ENCODE measurements around the gene CTXND1. TPM values are rescaled to one million over a fixed set of nuclear protein-coding genes. Genes with fewer than 3 reads are reported as not detected.

CTXND1 gene
- polyA plus RNA-seq, 3 donors = not detected

DNA sequence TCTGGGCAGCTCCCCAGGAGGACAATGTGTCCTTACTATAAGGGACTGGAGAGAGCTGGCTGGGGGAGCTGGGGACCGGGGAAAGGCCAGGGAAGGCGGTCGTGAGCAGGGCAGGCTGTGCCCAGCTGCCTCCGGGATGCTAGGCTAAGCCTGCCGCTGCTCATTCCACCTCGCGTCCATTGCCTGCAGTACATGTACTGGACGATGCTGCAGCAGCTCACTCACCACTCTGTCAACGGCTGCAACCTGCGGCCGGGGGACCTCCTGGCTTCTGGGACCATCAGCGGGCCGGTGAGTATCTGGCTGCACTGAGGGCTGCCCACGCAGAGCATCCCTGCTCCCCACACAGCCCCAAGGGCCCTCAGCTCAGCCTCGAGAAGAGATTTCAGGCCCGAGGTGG, 72.1 kb downstream of the CTXND1 start:
- intact Hi-C loops (cut with micrococcal nuclease) = no loop called here
- Mint-ChIP-seq H3K36me3 (peaks cover 75 to 89% of the 10 kb centered on the region in 2 donors), H3K9me3 (peaks cover 0 to 2% (median 0%) of the 10 kb centered on the region in 7 donors), H3K27ac (peak overlapping the region in 3 of 7 donors; percentile 14 to 23 (median 21)), H3K4me1 (peaks cover 5% of the 10 kb centered on the region), H3K4me3 (no peak overlapping the region), H3K27me3 (ENCODE audit: low read depth in 3 of 3) (no peaks in the 10 kb centered on the region)
- TF ChIP-seq, protein P1, sequence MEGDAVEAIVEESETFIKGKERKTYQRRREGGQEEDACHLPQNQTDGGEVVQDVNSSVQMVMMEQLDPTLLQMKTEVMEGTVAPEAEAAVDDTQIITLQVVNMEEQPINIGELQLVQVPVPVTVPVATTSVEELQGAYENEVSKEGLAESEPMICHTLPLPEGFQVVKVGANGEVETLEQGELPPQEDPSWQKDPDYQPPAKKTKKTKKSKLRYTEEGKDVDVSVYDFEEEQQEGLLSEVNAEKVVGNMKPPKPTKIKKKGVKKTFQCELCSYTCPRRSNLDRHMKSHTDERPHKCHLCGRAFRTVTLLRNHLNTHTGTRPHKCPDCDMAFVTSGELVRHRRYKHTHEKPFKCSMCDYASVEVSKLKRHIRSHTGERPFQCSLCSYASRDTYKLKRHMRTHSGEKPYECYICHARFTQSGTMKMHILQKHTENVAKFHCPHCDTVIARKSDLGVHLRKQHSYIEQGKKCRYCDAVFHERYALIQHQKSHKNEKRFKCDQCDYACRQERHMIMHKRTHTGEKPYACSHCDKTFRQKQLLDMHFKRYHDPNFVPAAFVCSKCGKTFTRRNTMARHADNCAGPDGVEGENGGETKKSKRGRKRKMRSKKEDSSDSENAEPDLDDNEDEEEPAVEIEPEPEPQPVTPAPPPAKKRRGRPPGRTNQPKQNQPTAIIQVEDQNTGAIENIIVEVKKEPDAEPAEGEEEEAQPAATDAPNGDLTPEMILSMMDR (IDR thresholded peaks at IDR 0.05) = no peak
- no peaks in the 10 kb centered on the region for H3K9me3 ChIP-seq (replicated peaks in 1 of 2; ENCODE audit: control insufficient read depth in 1 of 2, insufficient read depth in 1 of 2, low read length in 2 of 2)
- no peak for DNase-seq
- no peak overlapping the region for H2AFZ ChIP-seq (ENCODE audit: insufficient read depth, low read depth, low read length, poor library complexity, severe bottlenecking)
- H3K9ac ChIP-seq (ENCODE audit: insufficient read depth, low read length, poor library complexity, severe bottlenecking) = no peak overlapping the region
- WGBS (ENCODE audit: insufficient coverage) = 84% methylated on average over 14 of the region's 16 CpGs
- peaks cover 0 to 4% of the 10 kb centered on the region in 2 donors for H3K4me1 ChIP-seq (ENCODE audit: control insufficient read depth in 1 of 2, insufficient read depth in 2 of 2, low read length in 2 of 2)
- H3K36me3 ChIP-seq (replicated peaks in 1 of 2; ENCODE audit: control insufficient read depth in 1 of 2, insufficient read depth in 2 of 2, low read length in 2 of 2) = peaks cover 67 to 92% of the 10 kb centered on the region in 2 donors
- no peak overlapping the region for H3K4me3 ChIP-seq (replicated peaks in 1 of 3; ENCODE audit: low read depth in 2 of 3, low read length in 3 of 3)
- H3K4me2 ChIP-seq (replicated peaks; ENCODE audit: extremely low read depth, low read length, poor library complexity, severe bottlenecking) = no peak overlapping the region
- no peaks in the 10 kb centered on the region for H4K20me1 ChIP-seq (ENCODE audit: insufficient read depth, low read length)
- no peaks in the 10 kb centered on the region for H3K27me3 ChIP-seq (ENCODE audit: control insufficient read depth in 2 of 2, insufficient read depth in 2 of 2, low read length in 2 of 2)
- H3K27ac ChIP-seq (ENCODE audit: low read depth in 1 of 2, low read length in 2 of 2) = no peak overlapping the region
- no peaks in the 10 kb centered on the region for H3K79me2 ChIP-seq (ENCODE audit: insufficient read depth, low read length)

DNA sequence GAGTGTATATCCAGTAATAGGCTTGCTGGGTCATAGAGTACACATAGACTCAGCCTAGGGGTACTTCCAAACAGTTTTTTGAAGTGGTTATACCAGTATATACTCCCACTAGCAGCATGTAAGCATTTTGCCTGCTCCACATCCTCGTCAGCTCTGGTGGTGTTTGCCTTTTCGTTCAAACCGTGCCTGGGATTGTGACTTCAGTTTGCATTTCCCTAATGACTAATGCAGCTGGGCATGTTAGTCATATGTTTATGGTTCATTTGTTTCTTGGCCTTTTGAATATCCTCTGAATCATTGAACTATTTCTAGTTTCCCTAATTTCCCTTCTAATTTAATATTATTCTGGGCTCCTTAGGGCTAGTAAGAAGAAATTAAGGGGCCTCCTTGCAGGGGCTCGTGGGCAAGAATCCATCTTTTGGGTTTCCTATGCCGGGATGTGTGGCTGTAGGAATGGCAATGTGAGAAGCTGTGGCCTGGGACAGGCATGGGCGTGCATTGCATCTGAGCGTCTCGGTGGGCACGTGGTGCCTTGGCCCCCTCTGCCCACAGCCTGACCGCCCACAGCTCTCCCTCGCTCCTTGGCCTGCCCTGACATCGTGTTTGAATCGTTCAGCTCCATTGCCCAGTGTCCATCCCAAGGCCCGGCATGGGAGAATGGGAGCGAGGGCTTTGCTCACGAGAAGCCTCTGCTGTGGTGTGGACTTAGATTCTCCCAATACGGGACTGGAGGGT, 72.8 kb downstream of the CTXND1 start:
- no peaks in the 10 kb centered on the region for H4K20me1 ChIP-seq (ENCODE audit: insufficient read depth, low read length)
- H3K4me3 ChIP-seq (replicated peaks in 1 of 3; ENCODE audit: low read depth in 2 of 3, low read length in 3 of 3) = no peak overlapping the region
- Mint-ChIP-seq H3K36me3 (peaks cover 72 to 89% of the 10 kb centered on the region in 2 donors), H3K9me3 (no peaks in the 10 kb centered on the region), H3K4me1 (peaks cover 5% of the 10 kb centered on the region), H3K27ac (peak overlapping the region in 2 of 7 donors; percentile 21 to 23), H3K4me3 (no peak overlapping the region), H3K27me3 (ENCODE audit: low read depth in 3 of 3) (peaks cover 0 to 1% (median 0%) of the 10 kb centered on the region in 3 donors)
- 100% methylated on average over 11 of the region's 17 CpGs for WGBS (ENCODE audit: insufficient coverage)
- no peak overlapping the region for H3K9ac ChIP-seq (ENCODE audit: insufficient read depth, low read length, poor library complexity, severe bottlenecking)
- intact Hi-C loops (cut with micrococcal nuclease) = no loop called here
- H3K4me1 ChIP-seq (ENCODE audit: control insufficient read depth in 1 of 2, insufficient read depth in 2 of 2, low read length in 2 of 2) = peaks cover 0 to 4% of the 10 kb centered on the region in 2 donors
- TF ChIP-seq, protein P1 (IDR thresholded peaks at IDR 0.05) = no peak
- no peaks in the 10 kb centered on the region for H3K79me2 ChIP-seq (ENCODE audit: insufficient read depth, low read length)
- peaks cover 62 to 92% of the 10 kb centered on the region in 2 donors for H3K36me3 ChIP-seq (replicated peaks in 1 of 2; ENCODE audit: control insufficient read depth in 1 of 2, insufficient read depth in 2 of 2, low read length in 2 of 2)
- no peaks in the 10 kb centered on the region for H3K9me3 ChIP-seq (replicated peaks in 1 of 2; ENCODE audit: control insufficient read depth in 1 of 2, insufficient read depth in 1 of 2, low read length in 2 of 2)
- H3K4me2 ChIP-seq (replicated peaks; ENCODE audit: extremely low read depth, low read length, poor library complexity, severe bottlenecking) = no peak overlapping the region
- no peak overlapping the region for H2AFZ ChIP-seq (ENCODE audit: insufficient read depth, low read depth, low read length, poor library complexity, severe bottlenecking)
- DNase-seq = no peak
- H3K27ac ChIP-seq (ENCODE audit: low read depth in 1 of 2, low read length in 2 of 2) = no peak overlapping the region
- H3K27me3 ChIP-seq (ENCODE audit: control insufficient read depth in 2 of 2, insufficient read depth in 2 of 2, low read length in 2 of 2) = no peaks in the 10 kb centered on the region
